GM12891 (cell line): ENCODE data around the gene TTC38.

Experiments
- POLR2A ChIP-seq: IDR thresholded peaks from 2 replicates; pipeline ENCODE4 v1.6.1; 2011; ENCODE audit warnings: low read depth, low read length, control low read depth
- POLR2AphosphoS5 ChIP-seq: IDR thresholded peaks from 2 replicates; pipeline ENCODE4 v1.6.1; 2011; ENCODE audit warnings: low read depth, low read length, control low read depth
- TAF1 ChIP-seq: IDR thresholded peaks from 2 replicates; pipeline ENCODE4 v1.6.1; 2011; ENCODE audit warnings: low read depth, low read length, control low read depth

DNA sequence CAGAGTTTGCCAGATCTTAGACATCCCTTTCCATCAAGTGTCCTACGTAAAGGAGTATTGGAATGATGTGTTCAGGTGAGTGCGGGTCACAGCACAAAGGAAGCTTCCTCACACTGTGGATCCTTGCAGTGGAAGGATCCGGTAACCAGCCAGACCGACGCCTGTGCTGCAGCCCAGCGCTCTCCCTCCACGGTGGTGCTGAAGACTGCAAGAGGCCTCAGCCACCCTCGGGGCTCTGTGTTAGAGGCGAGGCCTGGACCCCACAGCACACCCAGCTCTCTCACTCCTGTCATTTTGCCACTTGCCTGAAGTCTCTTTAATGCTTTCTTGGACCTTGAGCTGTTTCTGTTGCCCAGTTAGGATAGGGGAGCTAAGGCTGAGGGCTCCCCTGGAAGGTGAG, 70.1 kb downstream of the TTC38 start:
- no peak for TF ChIP-seq POLR2AphosphoS5
- no peak for TF ChIP-seq POLR2A
- TF ChIP-seq TAF1, result no peak
